Stimulated activated CD8-positive, alpha-beta memory T cell treated with anti-CD3 and anti-CD28 coated beads, Interleukin-12 subunit alpha, Interleukin-12 subunit beta, amount 100 ng/mL, for 1 hour (primary cell): ENCODE measurements around the gene LGSN.
"Not testable (repeated sequence)": the region's sequence is repeated elsewhere in the genome, so short reads cannot be mapped to it uniquely, and the experiment has no call there.

Experiments used
- DNase-seq: peaks from one replicate; pipeline ENCODE4 v3.0.0-alpha.2; 2020; ENCODE audit warnings: low read depth

Gene LGSN

DNA sequence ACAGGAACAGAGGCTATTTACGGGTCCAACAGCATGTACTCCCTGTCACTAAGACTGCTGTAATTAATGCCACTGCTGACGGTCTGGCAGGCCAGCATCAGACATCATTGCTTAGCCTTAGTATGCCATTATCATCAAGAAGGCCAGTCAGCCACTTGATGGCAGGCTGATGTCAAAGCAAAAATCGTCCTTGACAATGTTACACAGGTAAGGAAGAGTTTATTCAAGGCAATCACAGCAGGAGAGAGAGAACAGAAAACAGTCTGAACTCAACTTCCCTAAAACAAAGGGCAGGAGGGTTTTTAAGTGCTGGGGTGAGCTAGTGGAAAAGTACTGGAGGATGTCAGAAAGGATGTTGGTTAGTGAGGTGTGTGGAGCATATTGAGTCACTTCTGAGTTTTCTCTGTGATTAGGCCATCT lies 83.4 kb downstream of the LGSN start:
- DNase-seq = no peak

DNA sequence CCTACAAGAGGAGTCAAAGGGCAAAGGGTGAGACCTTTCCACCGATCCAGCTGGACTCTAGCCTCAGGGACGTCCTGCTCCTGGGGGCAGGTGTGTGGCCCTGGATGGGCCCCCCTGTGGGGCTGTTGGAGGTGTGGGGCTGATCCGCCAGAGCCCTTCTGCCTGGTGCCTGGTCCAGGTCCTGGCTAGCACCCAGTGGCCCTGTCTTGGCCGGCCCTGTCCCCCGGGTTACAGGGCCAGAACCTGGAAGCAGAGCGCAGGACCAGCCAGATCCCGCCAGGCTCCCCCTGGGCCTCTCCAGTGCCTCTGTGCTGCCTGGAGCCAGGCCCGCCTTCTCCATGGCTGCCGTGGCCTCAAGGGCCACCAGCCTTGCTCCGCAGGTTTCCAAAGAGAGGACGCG lies 89.3 kb downstream of the LGSN start:
- not testable (repeated sequence) for DNase-seq

DNA sequence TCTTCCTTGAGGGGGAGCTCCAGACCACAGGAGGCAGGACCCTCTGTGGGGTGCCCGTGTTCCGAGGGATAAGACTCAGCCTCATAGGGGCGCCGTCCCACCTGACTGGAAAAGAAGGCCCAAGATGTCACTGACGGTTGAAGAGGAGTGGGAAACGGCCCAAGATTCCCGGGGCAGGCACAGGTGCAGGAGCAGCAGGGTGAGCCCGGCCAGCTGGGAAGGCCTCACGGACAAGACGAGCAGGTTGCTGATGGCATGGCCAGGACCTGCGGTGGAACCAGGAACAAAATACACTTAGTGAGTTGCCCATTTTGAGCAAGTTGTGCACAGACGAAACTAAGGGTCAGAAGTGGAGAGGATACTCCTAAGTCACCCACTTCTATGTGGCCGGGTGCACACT lies 89.8 kb downstream of the LGSN start:
- not testable (repeated sequence) for DNase-seq

DNA sequence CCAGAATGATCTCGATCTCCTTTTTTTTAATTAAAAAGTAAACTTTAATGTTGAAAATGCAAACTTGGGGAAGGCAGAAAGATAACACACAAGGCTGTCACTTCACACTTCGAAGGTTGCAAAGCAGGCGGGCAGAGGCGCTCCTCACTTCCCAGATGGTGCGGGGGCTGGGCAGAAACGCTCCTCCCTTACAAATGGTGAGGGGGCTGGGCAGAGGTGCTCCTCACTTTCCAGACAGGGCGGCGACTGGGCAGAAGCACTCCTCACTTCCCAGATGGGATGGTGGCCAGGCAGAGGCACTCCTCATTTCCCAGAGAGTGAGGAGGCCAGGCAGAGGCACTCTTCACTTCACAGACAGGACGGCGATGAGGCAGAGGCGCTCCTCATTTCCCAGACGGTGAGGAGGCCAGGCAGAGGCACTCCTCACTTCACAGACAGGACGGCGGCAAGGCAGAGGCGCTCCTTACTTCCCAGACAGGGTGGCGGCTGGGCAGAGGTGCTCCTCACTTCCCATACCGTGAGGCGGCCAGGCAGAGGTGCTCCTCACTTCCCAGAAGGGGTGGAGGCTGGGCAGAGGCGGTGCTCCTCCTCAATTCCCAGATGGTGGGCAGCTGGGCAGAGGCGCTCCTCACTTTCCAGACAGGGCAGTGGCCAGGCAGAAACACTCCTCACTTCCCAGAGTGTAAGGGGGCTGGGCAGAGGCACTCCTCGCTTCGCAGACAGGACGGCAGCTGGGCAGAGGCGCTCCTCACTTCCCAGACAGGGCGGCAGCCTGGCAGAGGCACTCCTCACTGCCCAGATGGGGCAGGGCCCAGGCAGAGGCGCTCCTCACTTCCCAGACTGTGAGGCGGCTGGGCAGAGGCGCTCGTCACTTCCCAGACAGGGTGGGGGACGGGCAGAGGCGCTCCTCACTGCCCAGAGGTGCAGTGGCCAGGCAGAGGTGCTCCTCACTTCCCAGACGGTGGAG lies 91.6 kb downstream of the LGSN start:
- DNase-seq = not testable (repeated sequence)

GRCh38 chr6:63225987-63226386 lies 93.8 kb downstream of the LGSN start:
- not testable (repeated sequence) for DNase-seq
